SK-N-SH (cell line): Measurements from ENCODE around the gene RBM33.

Experiments used
- NFIC ChIP-seq: IDR thresholded peaks from 2 replicates; pipeline ENCODE4 v1.4.0; 2012; ENCODE audit warnings: borderline replicate concordance
- RFX5 ChIP-seq: IDR thresholded peaks from 2 replicates; pipeline ENCODE4 v1.6.1; 2012; ENCODE audit warnings: mild to moderate bottlenecking, improper control_type of control experiment, low read length
- SIN3A ChIP-seq: IDR thresholded peaks from 2 replicates; pipeline ENCODE4 v1.6.1; 2012; ENCODE audit warnings: low read depth, mild to moderate bottlenecking, low read length, moderate library complexity, borderline replicate concordance
- TAF1 ChIP-seq: IDR thresholded peaks from 2 replicates; pipeline ENCODE4 v1.6.1; 2012; ENCODE audit warnings: low read depth, mild to moderate bottlenecking, low read length, moderate library complexity, borderline replicate concordance
- TF ChIP-seq, protein P1 (sequence below): IDR thresholded peaks from 2 replicates; pipeline ENCODE4 v1.4.0; 2012; ENCODE audit warnings: low read depth

DNA sequence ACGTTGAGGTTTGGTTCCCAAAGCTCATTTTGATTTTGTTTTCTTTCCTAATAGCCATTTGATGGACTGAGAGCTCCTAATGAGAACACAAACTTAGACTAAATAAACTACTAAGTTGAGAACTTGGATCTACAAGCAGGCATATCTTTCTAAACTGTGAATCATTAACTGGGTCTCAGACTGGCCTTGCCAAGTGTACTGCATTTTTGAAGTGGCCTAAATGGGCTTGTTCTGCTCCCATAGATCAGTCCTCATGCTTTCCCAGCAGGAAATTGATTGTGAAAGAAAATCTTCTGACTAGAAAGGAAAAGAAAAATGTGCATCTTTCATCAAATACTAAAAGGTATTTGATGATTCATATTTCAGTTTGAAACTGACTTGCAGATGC, 46.7 kb upstream of the RBM33 start:
- TF ChIP-seq, protein P1, sequence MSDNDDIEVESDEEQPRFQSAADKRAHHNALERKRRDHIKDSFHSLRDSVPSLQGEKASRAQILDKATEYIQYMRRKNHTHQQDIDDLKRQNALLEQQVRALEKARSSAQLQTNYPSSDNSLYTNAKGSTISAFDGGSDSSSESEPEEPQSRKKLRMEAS = no peak
- TF ChIP-seq RFX5 (no peak), SIN3A (no peak), TAF1 (no peak), NFIC (no peak)
